ENCODE measurements around the gene ADAM12. TPM values are rescaled to one million over a fixed set of nuclear protein-coding genes. Genes with fewer than 3 reads are reported as not detected.

The ADAM12 gene
- total RNA-seq, 1 experiment from 2014 or later: 16.8 TPM

DNA sequence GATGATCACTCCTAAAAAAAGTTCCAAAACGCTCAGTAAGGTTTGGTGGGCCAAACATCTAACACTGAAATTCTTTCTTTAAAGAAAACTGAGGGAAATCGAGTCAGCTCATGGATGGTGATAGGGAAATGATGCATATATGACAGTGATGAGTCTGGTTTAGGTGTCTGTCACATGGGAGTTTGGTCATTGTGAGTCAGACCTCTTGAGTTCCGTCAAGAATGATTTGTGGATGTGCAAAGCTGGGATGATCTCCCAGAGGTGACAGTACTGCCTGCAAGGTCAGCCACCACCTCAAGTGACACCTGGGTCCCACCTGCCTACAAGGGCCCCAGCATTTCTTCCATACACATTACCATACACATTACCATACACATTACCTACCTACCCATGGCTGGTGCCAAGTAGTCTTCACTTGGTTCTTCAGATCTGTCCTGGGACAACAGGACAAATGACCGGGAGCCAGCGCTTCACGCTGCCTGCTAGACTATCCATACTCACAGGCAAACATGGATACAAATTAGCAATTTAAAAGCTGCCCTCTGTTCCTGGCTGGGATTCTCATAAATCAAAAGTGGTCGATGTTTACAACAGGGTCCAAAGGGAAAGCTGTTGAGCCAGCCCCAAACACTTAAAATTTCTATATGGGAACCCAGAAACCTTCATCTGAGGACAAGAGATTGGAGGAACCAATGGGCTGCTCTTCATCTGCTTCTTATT, 128.4 kb downstream of the ADAM12 start:
- DNase-seq: no peak
- H3K79me2 ChIP-seq (ENCODE audit: low read depth): no peaks in the 10 kb centered on the region
- ChIA-PET CTCF (no interaction called here), POLR2A (ENCODE audit: unreplicated experiment) (no interaction called here)
- intact Hi-C loops (cut with micrococcal nuclease; ENCODE audit: unreplicated experiment): loop anchor here (10.0 kb wide), 1 partner anchor 115 kb away; no protein-coding TSS in a partner anchor
- no peaks in the 10 kb centered on the region for H3K4me1 ChIP-seq (replicated peaks; ENCODE audit: insufficient read depth)
- no peaks in the 10 kb centered on the region for H3K9me3 ChIP-seq (ENCODE audit: insufficient read depth, low read depth)
- H3F3A ChIP-seq (ENCODE audit: insufficient read depth, low read depth): no peaks in the 10 kb centered on the region
- no TSS peak for BruUV-seq (replicated peaks)
- H3K4me3 ChIP-seq: no peak overlapping the region
- H3K36me3 ChIP-seq (ENCODE audit: low read depth): no peaks in the 10 kb centered on the region
- H3K4me2 ChIP-seq: no peak overlapping the region
- no peaks in the 10 kb centered on the region for H3K9me2 ChIP-seq (ENCODE audit: insufficient read depth)
- no peak overlapping the region for H3K27ac ChIP-seq
- no peaks in the 10 kb centered on the region for H4K20me1 ChIP-seq (ENCODE audit: insufficient read depth)
- H3K27me3 ChIP-seq (ENCODE audit: insufficient read depth, low read depth): no peaks in the 10 kb centered on the region
- TF ChIP-seq CTCF (conservative IDR thresholded peaks at IDR 0.05) (no peak), EZH2 (IDR thresholded peaks at IDR 0.05; ENCODE audit: low read depth) (no peak)
- no peak overlapping the region for H2AFZ ChIP-seq

DNA sequence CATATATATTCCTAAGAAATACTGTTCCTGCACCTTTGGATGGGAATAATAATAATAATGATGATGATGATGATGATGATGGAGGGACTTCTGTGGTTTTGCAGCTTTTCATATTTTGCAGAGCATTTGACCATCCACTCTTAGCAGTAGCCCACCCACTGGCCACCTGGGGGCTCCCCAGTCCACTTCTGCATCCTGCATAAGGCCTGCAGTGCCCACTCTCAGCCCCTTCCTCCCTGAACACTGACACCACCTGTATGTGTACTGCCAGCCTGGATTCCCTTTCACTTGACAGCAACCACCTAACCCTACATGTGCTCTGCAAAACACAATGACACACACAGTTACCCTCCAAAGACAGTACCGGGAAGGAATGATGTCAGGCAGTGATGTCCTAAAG, 131.4 kb downstream of the ADAM12 start:
- Histone ChIP-seq H4K20me1 (ENCODE audit: insufficient read depth) (no peaks in the 10 kb centered on the region), H3F3A (ENCODE audit: insufficient read depth, low read depth) (no peaks in the 10 kb centered on the region), H3K27me3 (ENCODE audit: insufficient read depth, low read depth) (no peaks in the 10 kb centered on the region), H3K4me2 (no peak overlapping the region), H2AFZ (no peak overlapping the region), H3K4me1 (replicated peaks; ENCODE audit: insufficient read depth) (0 out of 2 replicates have a peak, but pooled peaks cover 9% of the 10 kb centered on the region), H3K9me2 (ENCODE audit: insufficient read depth) (no peaks in the 10 kb centered on the region), H3K27ac (no peak overlapping the region), H3K4me3 (no peak overlapping the region), H3K9me3 (ENCODE audit: insufficient read depth, low read depth) (no peaks in the 10 kb centered on the region), H3K36me3 (ENCODE audit: low read depth) (no peaks in the 10 kb centered on the region), H3K79me2 (ENCODE audit: low read depth) (no peaks in the 10 kb centered on the region)
- DNase-seq: no peak
- TF ChIP-seq EZH2 (IDR thresholded peaks at IDR 0.05; ENCODE audit: low read depth) (no peak), CTCF (conservative IDR thresholded peaks at IDR 0.05) (no peak)
- POLR2A ChIA-PET (ENCODE audit: unreplicated experiment): no interaction called here
- intact Hi-C loops (cut with micrococcal nuclease; ENCODE audit: unreplicated experiment): loop anchor here (10.0 kb wide), 1 partner anchor 118 kb away; no protein-coding TSS in a partner anchor
- CTCF ChIA-PET: no interaction called here
- no TSS peak for BruUV-seq (replicated peaks)

GRCh38 chr10:126255313-126255712, 133.0 kb downstream of the ADAM12 start:
- Histone ChIP-seq H3K27me3 (ENCODE audit: insufficient read depth, low read depth) (no peaks in the 10 kb centered on the region), H3K9me3 (ENCODE audit: insufficient read depth, low read depth) (no peaks in the 10 kb centered on the region), H3K4me3 (no peak overlapping the region), H2AFZ (no peak overlapping the region), H3K4me2 (no peak overlapping the region), H4K20me1 (ENCODE audit: insufficient read depth) (no peaks in the 10 kb centered on the region), H3K36me3 (ENCODE audit: low read depth) (no peaks in the 10 kb centered on the region), H3K9me2 (ENCODE audit: insufficient read depth) (no peaks in the 10 kb centered on the region), H3F3A (ENCODE audit: insufficient read depth, low read depth) (no peaks in the 10 kb centered on the region), H3K27ac (no peak overlapping the region), H3K79me2 (ENCODE audit: low read depth) (no peaks in the 10 kb centered on the region), H3K4me1 (replicated peaks; ENCODE audit: insufficient read depth) (0 out of 2 replicates have a peak, but pooled peaks cover 9% of the 10 kb centered on the region)
- intact Hi-C loops (cut with micrococcal nuclease; ENCODE audit: unreplicated experiment): loop anchor here (10.0 kb wide), 1 partner anchor 119 kb away; no protein-coding TSS in a partner anchor
- no TSS peak for BruUV-seq (replicated peaks)
- no peak for DNase-seq
- ChIA-PET POLR2A (ENCODE audit: unreplicated experiment) (no interaction called here), CTCF (no interaction called here)
- TF ChIP-seq CTCF (conservative IDR thresholded peaks at IDR 0.05) (no peak), EZH2 (IDR thresholded peaks at IDR 0.05; ENCODE audit: low read depth) (no peak)
